Activated CD8-positive, alpha-beta memory T cell treated with anti-CD3 and anti-CD28 coated beads, Interleukin-2, amount 10 ng/mL, durations not matched to agents 7 days and 5 days (primary cell): Measurements from ENCODE around the gene SPNS2. TPM values are rescaled to one million over a fixed set of nuclear protein-coding genes. Genes with fewer than 3 reads are reported as not detected.

ENCODE experiments used
- ATAC-seq: fragments of 150-1000 bp; cut with Tn5 transposase; one replicate; pipeline ENCODE4 v1.10.0; 2021; ENCODE audit warnings: moderate library complexity
- CTCF ChIA-PET: fragments of 350-600 bp; sonication (Branson Sonifier 250); formaldehyde crosslinking; loops from one replicate; lab custom pipeline; 2021; ENCODE audit warnings: antibody characterized with exemption; lab: Charles Lee
- DNase-seq: peaks from one replicate; pipeline ENCODE4 v3.0.0-alpha.2; 2020
- H3K27ac Mint-ChIP-seq: one replicate; pipeline ENCODE4 v1.8.0; 2021; ENCODE audit warnings: mild to moderate bottlenecking, mixed read lengths
- H3K27me3 Mint-ChIP-seq: one replicate; pipeline ENCODE4 v1.8.0; 2021; ENCODE audit warnings: mixed read lengths
- H3K36me3 Mint-ChIP-seq: one replicate; pipeline ENCODE4 v1.8.0; 2021; ENCODE audit warnings: mild to moderate bottlenecking, mixed read lengths
- H3K4me1 Mint-ChIP-seq: one replicate; pipeline ENCODE4 v1.8.0; 2021; ENCODE audit warnings: mixed read lengths
- H3K4me3 Mint-ChIP-seq: one replicate; pipeline ENCODE4 v1.8.0; 2021; ENCODE audit warnings: mild to moderate bottlenecking, moderate library complexity, mixed read lengths
- H3K9me3 Mint-ChIP-seq: one replicate; pipeline ENCODE4 v1.8.0; 2022; ENCODE audit warnings: low read depth, mixed read lengths
- total RNA-seq, 2 experiments: library from RNA; stranded (reverse); gene quantifications; one replicate each; pipeline ENCODE4 v1.2.3, GENCODE V29; 2021

SPNS2 gene
- total RNA-seq, 2 experiments from 2014 or later, result 1.1 to 1.9 TPM

- Mint-ChIP-seq H3K9me3 (no peaks in the 10 kb centered on the region), H3K27me3 (peaks cover 43% of the 10 kb centered on the region), H3K27ac (no peak overlapping the region), H3K4me1 (peaks cover 3% of the 10 kb centered on the region), H3K36me3 (no peaks in the 10 kb centered on the region), H3K4me3 (no peak overlapping the region)
- DNase-seq, result no peak
- no peak for ATAC-seq
- CTCF ChIA-PET, result interaction anchor here (1.3 kb wide), 1 partner anchor 23 kb away, joined by 4 read pairs; no protein-coding TSS in a partner anchor
Measured at GRCh38 chr17:4587803-4588202, 89.1 kb downstream of the SPNS2 start.

GRCh38 chr17:4588391-4588790 is 89.7 kb downstream of the SPNS2 start:
- DNase-seq, result no peak
- H3K4me1 Mint-ChIP-seq, result peaks cover 3% of the 10 kb centered on the region
- H3K27me3 Mint-ChIP-seq, result peaks cover 37% of the 10 kb centered on the region
- CTCF ChIA-PET, result interaction anchor here (1.1 kb wide), 1 partner anchor 21 kb away, joined by 3 read pairs; no protein-coding TSS in a partner anchor
- no peaks in the 10 kb centered on the region for H3K9me3 Mint-ChIP-seq
- no peaks in the 10 kb centered on the region for H3K36me3 Mint-ChIP-seq
- no peak for ATAC-seq
- H3K27ac Mint-ChIP-seq, result no peak overlapping the region
- no peak overlapping the region for H3K4me3 Mint-ChIP-seq

Other genes with a start within 250 kb of the SPNS2 start
- gene ANKFY1, start 234.9 kb upstream of the SPNS2 start, total RNA-seq, result 100 to 1,000 TPM in 1 of 2 experiments, 10 to 100 TPM in 1; 63.8 to 103 TPM
- 10 to 100 TPM; 77.1 to 83.0 TPM for gene UBE2G1, start 132.2 kb upstream of the SPNS2 start, total RNA-seq
- gene SPNS3, start 64.9 kb upstream of the SPNS2 start, total RNA-seq, result 10 to 100 TPM; 17.6 to 39.1 TPM
- gene MYBBP1A, start 56.5 kb downstream of the SPNS2 start, total RNA-seq, result 10 to 100 TPM; 72.4 to 94.3 TPM
- not detected for gene GGT6, start 61.7 kb downstream of the SPNS2 start, total RNA-seq
- gene SMTNL2, start 85.6 kb downstream of the SPNS2 start, total RNA-seq, result not detected
- gene ALOX15, start 142.8 kb downstream of the SPNS2 start, total RNA-seq, result not detected
- 10 to 100 TPM; 88.5 to 96.9 TPM for gene PELP1, start 205.3 kb downstream of the SPNS2 start, total RNA-seq
- gene ARRB2, start 211.8 kb downstream of the SPNS2 start, total RNA-seq, result 100 to 1,000 TPM; 348 to 365 TPM
- gene MED11, start 232.5 kb downstream of the SPNS2 start, total RNA-seq, result 10 to 100 TPM; 23.6 to 26.1 TPM
- under 1 TPM in 1 of 2 experiments, not detected in 1; 0.12 TPM for gene ZMYND15, start 241.0 kb downstream of the SPNS2 start, total RNA-seq
- under 1 TPM; 0.70 to 0.96 TPM for gene CXCL16, start 241.0 kb downstream of the SPNS2 start, total RNA-seq